NB4 (cell line): ENCODE results near the gene CFHR3.
"Not testable (repeated sequence)": the region's sequence is repeated elsewhere in the genome, so short reads cannot be mapped to it uniquely, and the experiment has no call there.

Source experiments
- DNase-seq: peaks from one replicate; pipeline ENCODE4 v3.0.0; 2010; ENCODE audit warnings: low read depth
- H3K4me3 ChIP-seq: one replicate; pipeline ENCODE4 v1.5.1; 2011; ENCODE audit warnings: mild to moderate bottlenecking, low read depth, low read length, moderate library complexity
- MYC ChIP-seq: IDR thresholded peaks from 2 replicates; pipeline ENCODE4 v1.6.1; 2011; ENCODE audit warnings: low read depth, low read length
- POLR2A ChIP-seq: IDR thresholded peaks from 2 replicates; pipeline ENCODE4 v1.6.1; 2011; ENCODE audit warnings: mild to moderate bottlenecking; ENCODE audit not compliant: insufficient read length; ENCODE audit errors: extremely low read depth
- TF ChIP-seq, protein P1 (sequence below): IDR thresholded peaks from one replicate; pipeline ENCODE4 v1.5.1; 2012; ENCODE audit warnings: low read depth, low read length
- TF ChIP-seq, protein P2 (sequence below): IDR thresholded peaks from 2 replicates; pipeline ENCODE4 v1.6.1; 2011; ENCODE audit warnings: low read depth, low read length

Gene CFHR3

GRCh38 chr1:196773713-196774112, 927 bp upstream of the CFHR3 start:
- no peak for DNase-seq
- no peak overlapping the region for H3K4me3 ChIP-seq
- TF ChIP-seq POLR2A (no peak), MYC (no peak)
- TF ChIP-seq, protein P1, sequence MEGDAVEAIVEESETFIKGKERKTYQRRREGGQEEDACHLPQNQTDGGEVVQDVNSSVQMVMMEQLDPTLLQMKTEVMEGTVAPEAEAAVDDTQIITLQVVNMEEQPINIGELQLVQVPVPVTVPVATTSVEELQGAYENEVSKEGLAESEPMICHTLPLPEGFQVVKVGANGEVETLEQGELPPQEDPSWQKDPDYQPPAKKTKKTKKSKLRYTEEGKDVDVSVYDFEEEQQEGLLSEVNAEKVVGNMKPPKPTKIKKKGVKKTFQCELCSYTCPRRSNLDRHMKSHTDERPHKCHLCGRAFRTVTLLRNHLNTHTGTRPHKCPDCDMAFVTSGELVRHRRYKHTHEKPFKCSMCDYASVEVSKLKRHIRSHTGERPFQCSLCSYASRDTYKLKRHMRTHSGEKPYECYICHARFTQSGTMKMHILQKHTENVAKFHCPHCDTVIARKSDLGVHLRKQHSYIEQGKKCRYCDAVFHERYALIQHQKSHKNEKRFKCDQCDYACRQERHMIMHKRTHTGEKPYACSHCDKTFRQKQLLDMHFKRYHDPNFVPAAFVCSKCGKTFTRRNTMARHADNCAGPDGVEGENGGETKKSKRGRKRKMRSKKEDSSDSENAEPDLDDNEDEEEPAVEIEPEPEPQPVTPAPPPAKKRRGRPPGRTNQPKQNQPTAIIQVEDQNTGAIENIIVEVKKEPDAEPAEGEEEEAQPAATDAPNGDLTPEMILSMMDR = no peak
- TF ChIP-seq, protein P2, sequence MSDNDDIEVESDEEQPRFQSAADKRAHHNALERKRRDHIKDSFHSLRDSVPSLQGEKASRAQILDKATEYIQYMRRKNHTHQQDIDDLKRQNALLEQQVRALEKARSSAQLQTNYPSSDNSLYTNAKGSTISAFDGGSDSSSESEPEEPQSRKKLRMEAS = no peak

DNA sequence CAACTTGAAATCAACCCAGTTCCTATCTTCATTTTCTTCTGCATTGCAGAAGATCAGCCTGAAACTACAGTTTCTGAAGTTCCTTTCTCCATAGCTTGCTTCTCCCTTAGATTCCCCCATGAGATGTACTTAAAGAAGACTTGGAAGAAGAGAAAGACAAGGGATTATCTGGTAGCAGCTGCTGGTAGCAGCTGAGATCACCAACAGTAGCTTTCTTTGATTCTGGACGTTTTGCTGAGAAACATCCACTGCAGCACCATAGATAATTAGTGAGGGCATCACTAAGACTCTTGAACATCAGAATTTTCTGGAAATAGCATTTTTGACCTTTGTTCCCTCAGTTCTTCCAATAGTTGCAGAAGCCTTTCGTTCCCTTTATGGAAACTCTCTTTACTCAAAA, 465 bp upstream of the CFHR3 start:
- no peak overlapping the region for H3K4me3 ChIP-seq
- no peak for TF ChIP-seq MYC
- TF ChIP-seq, protein P2 = no peak
- no peak for TF ChIP-seq POLR2A
- TF ChIP-seq, protein P1 = no peak
- DNase-seq = no peak

- TF ChIP-seq POLR2A = no peak
- TF ChIP-seq, protein P2 = no peak
- no peak for TF ChIP-seq MYC
- TF ChIP-seq, protein P1 = no peak
- no peak overlapping the region for H3K4me3 ChIP-seq
- DNase-seq = no peak
Observed at GRCh38 chr1:196777603-196778002, 3.0 kb downstream of the CFHR3 start.

DNA sequence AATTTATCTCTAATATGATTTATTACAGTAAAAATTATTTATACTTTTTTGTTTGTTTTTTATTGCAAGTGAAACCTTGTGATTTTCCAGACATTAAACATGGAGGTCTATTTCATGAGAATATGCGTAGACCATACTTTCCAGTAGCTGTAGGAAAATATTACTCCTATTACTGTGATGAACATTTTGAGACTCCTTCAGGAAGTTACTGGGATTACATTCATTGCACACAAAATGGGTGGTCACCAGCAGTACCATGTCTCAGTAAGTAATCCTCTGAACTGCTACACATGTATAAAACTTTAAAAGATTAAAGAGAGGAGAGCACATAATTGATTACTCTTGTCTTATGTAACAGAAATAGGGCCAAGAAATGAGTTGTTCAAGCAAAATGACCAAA, 4.5 kb downstream of the CFHR3 start:
- DNase-seq = peak; percentile 1
- TF ChIP-seq MYC (no peak), POLR2A (no peak)
- TF ChIP-seq, protein P2 = no peak
- TF ChIP-seq, protein P1 = no peak
- H3K4me3 ChIP-seq = no peak overlapping the region

DNA sequence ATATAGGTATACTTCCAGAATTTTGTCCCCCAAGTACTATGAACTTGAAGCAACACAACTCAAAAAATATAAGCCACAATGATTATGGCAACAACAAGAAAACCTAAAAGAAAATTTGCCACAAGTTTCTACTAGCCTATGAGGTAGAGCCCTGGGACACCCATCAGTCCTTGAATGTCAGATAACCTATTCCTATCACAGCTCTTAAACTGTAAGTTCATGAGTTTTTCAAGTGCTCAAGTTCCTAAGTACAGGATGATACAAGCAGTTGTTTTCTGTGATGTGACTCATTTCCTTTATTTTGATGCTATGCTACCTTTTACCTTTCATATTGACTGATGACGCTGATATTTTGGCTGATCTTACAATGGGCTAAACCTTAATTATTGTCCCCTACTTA, 16.6 kb downstream of the CFHR3 start:
- H3K4me3 ChIP-seq, DNase-seq: not testable (repeated sequence)

- DNase-seq, H3K4me3 ChIP-seq: not testable (repeated sequence)
Observed at GRCh38 chr1:196794103-196794502, 19.5 kb downstream of the CFHR3 start.

DNA sequence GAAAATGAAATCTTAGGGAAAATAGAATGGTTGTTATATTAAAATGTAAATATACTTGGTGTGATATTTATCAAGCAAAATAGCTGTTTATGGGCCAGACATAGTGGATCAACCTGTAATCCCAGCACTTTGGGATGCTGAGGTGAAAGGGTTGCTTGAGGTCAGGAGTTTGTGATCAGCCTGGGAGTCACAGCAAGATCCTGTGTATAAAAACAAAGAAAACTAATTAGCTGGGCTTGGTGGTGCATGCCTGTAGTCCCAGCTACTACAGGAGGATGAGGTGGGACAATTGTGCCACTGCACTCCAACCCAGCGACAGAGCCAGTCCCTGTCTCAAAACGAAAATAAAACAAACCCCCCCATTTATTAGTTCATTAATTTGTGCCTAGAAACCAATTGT, 23.3 kb downstream of the CFHR3 start:
- TF ChIP-seq, protein P2 = no peak
- no peak for TF ChIP-seq MYC
- no peak for TF ChIP-seq POLR2A
- TF ChIP-seq, protein P1 = no peak
- no peak overlapping the region for H3K4me3 ChIP-seq
- DNase-seq = no peak

- H3K4me3 ChIP-seq, DNase-seq: not testable (repeated sequence)
Observed at GRCh38 chr1:196801920-196802319, 27.3 kb downstream of the CFHR3 start.
